ENCODE results near the gene ONECUT1. TPM values are rescaled to one million over a fixed set of nuclear protein-coding genes. Genes with fewer than 3 reads are reported as not detected.

Gene ONECUT1
- total RNA-seq, 1 donor from 2014 or later = not detected

DNA sequence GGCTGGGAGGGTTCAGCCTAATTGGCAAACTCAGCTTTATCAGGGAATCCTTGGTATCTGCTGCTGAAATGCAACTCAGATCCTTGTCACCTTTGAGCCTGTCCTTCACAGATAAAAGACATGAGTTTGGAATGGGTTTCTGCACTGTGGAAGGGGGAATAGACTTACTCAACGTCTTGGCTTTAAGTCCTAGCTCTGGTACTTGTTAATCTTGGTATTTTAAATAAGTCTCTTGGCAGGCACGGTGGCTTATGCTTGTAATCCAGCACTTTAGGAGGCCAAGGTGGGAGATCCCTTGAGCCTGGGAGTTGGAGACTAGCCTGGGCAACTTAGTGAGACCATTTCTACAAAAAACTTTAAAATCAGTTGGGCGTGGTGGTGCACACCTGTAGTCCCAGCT is 55.8 kb downstream of the ONECUT1 start:
- DNase-seq = no peak
- Histone ChIP-seq H3K9me3 (no peaks in the 10 kb centered on the region), H3K4me1 (peaks cover 10% of the 10 kb centered on the region), H3K4me3 (no peak overlapping the region), H3K36me3 (no peaks in the 10 kb centered on the region), H3K27ac (no peak overlapping the region), H3K27me3 (no peaks in the 10 kb centered on the region)
- TF ChIP-seq, protein P1, sequence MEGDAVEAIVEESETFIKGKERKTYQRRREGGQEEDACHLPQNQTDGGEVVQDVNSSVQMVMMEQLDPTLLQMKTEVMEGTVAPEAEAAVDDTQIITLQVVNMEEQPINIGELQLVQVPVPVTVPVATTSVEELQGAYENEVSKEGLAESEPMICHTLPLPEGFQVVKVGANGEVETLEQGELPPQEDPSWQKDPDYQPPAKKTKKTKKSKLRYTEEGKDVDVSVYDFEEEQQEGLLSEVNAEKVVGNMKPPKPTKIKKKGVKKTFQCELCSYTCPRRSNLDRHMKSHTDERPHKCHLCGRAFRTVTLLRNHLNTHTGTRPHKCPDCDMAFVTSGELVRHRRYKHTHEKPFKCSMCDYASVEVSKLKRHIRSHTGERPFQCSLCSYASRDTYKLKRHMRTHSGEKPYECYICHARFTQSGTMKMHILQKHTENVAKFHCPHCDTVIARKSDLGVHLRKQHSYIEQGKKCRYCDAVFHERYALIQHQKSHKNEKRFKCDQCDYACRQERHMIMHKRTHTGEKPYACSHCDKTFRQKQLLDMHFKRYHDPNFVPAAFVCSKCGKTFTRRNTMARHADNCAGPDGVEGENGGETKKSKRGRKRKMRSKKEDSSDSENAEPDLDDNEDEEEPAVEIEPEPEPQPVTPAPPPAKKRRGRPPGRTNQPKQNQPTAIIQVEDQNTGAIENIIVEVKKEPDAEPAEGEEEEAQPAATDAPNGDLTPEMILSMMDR (IDR thresholded peaks at IDR 0.05) = no peak
- ATAC-seq = no peak
- intact Hi-C loops (cut with DNase I) = loop anchor here (10.0 kb wide), 1 partner anchor 480 kb away; no protein-coding TSS in a partner anchor

- no peaks in the 10 kb centered on the region for H3K36me3 ChIP-seq
- H3K9me3 ChIP-seq = no peaks in the 10 kb centered on the region
- ATAC-seq = peak; percentile 6
- no peak overlapping the region for H3K27ac ChIP-seq
- no peak for DNase-seq
- H3K4me3 ChIP-seq = no peak overlapping the region
- TF ChIP-seq, protein P1 (IDR thresholded peaks at IDR 0.05) = no peak
- H3K27me3 ChIP-seq = no peaks in the 10 kb centered on the region
- intact Hi-C loops (cut with DNase I) = loop anchor here (10.0 kb wide), 1 partner anchor 479 kb away; no protein-coding TSS in a partner anchor
- peaks cover 10% of the 10 kb centered on the region for H3K4me1 ChIP-seq
Observed at GRCh38 chr15:52733696-52734255, 56.4 kb downstream of the ONECUT1 start.

DNA sequence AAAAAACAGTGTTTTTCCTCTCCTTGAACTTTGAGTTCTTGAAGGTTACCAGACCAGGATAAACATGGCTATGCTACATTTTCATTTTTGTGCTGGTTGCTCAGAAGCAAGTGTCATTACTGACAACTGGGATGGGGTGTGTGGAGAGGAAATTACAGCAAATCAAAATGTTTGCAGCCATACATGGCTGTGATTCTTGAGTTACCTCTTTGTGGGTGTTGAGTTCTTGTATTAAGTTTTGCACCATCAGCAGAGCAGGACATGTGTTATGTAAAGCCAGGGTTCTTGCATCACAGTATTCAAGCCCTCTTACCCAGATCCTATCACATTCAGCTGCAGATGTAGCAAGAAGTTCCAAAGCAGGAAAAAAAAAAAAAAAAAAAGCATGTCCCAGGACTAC is 57.0 kb downstream of the ONECUT1 start:
- ATAC-seq (peak; percentile 78), DNase-seq (no peak)
- no peak overlapping the region for H3K4me3 ChIP-seq
- H3K27ac ChIP-seq = no peak overlapping the region
- no peaks in the 10 kb centered on the region for H3K27me3 ChIP-seq
- intact Hi-C loops (cut with DNase I) = loop anchor here (10.0 kb wide), 1 partner anchor 478 kb away; no protein-coding TSS in a partner anchor
- H3K9me3 ChIP-seq = no peaks in the 10 kb centered on the region
- H3K36me3 ChIP-seq = no peaks in the 10 kb centered on the region
- peaks cover 13% of the 10 kb centered on the region for H3K4me1 ChIP-seq
- TF ChIP-seq, protein P1 (IDR thresholded peaks at IDR 0.05) = no peak

DNA sequence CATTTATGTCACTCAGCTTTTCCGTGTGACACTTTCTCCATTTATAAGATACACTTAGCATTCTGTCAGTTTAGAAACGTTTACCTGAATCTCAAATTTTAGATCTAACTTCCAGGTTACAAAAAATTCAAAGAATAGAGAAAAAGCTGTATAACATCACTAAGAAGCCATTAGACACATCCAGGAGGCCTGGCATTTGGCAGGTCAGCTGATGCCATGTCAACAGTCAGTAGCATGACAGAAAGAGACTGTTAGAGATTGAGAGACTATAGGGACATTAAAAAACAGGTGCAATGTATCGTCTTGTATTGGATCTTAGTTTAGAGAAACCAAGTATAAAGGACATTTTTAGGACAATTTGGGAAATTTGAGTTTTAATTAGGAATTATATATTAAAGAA is 57.6 kb downstream of the ONECUT1 start:
- H3K4me1 ChIP-seq = peaks cover 13% of the 10 kb centered on the region
- DNase-seq = no peak
- no peak overlapping the region for H3K4me3 ChIP-seq
- intact Hi-C loops (cut with DNase I) = loop anchor here (10.0 kb wide), 1 partner anchor 478 kb away; no protein-coding TSS in a partner anchor
- no peak for ATAC-seq
- H3K36me3 ChIP-seq = no peaks in the 10 kb centered on the region
- no peak overlapping the region for H3K27ac ChIP-seq
- no peaks in the 10 kb centered on the region for H3K27me3 ChIP-seq
- TF ChIP-seq, protein P1 (IDR thresholded peaks at IDR 0.05) = no peak
- no peaks in the 10 kb centered on the region for H3K9me3 ChIP-seq

- TF ChIP-seq, protein P1 (IDR thresholded peaks at IDR 0.05) = no peak
- peaks cover 13% of the 10 kb centered on the region for H3K4me1 ChIP-seq
- no peaks in the 10 kb centered on the region for H3K36me3 ChIP-seq
- H3K9me3 ChIP-seq = no peaks in the 10 kb centered on the region
- intact Hi-C loops (cut with DNase I) = loop anchor here (10.0 kb wide), 1 partner anchor 477 kb away; no protein-coding TSS in a partner anchor
- no peaks in the 10 kb centered on the region for H3K27me3 ChIP-seq
- H3K4me3 ChIP-seq = no peak overlapping the region
- DNase-seq (no peak), ATAC-seq (no peak)
- H3K27ac ChIP-seq = no peak overlapping the region
Observed at GRCh38 chr15:52731732-52732470, 58.2 kb downstream of the ONECUT1 start.
